Trophoblast cell (in vitro differentiated cells and primary cell): ENCODE results near the gene TTC39B.

Experiments used
- DNase-seq, 2 donors: peaks; one replicate each; pipeline ENCODE4 v3.0.0-alpha.2; 2016
- H2AFZ ChIP-seq: 2 replicates; pipeline ENCODE4 v1.6.1; 2013; ENCODE audit warnings: low read length, moderate library complexity, mild to moderate bottlenecking; ENCODE audit not compliant: insufficient read depth, poor library complexity
- H2AK5ac ChIP-seq: 2 replicates; pipeline ENCODE4 v1.6.1; 2013; ENCODE audit warnings: mild to moderate bottlenecking, low read length
- H2BK120ac ChIP-seq: 2 replicates; pipeline ENCODE4 v1.6.1; 2013; ENCODE audit warnings: low read length, mild to moderate bottlenecking, moderate library complexity; ENCODE audit not compliant: insufficient read depth, poor library complexity
- H2BK12ac ChIP-seq: 2 replicates; pipeline ENCODE4 v1.6.1; 2013; ENCODE audit warnings: mild to moderate bottlenecking, low read length, moderate library complexity
- H2BK5ac ChIP-seq: 2 replicates; pipeline ENCODE4 v1.6.1; 2013; ENCODE audit warnings: low read length, low read depth, moderate library complexity, mild to moderate bottlenecking; ENCODE audit not compliant: poor library complexity
- H3K14ac ChIP-seq: 2 replicates; pipeline ENCODE4 v1.6.1; 2013; ENCODE audit warnings: mild to moderate bottlenecking, low read length
- H3K18ac ChIP-seq: 2 replicates; pipeline ENCODE4 v1.6.1; 2013; ENCODE audit warnings: mild to moderate bottlenecking, low read length
- H3K23ac ChIP-seq: 2 replicates; pipeline ENCODE4 v1.6.1; 2013; ENCODE audit warnings: low read length
- H3K27ac ChIP-seq: 2 replicates; pipeline ENCODE4 v1.5.1; 2013; ENCODE audit warnings: low read depth, mild to moderate bottlenecking, inconsistent platforms, low read length, moderate library complexity
- H3K27me3 ChIP-seq: 2 replicates; pipeline ENCODE4 v1.6.1; 2013; ENCODE audit warnings: inconsistent platforms, mild to moderate bottlenecking, low read length, moderate library complexity; ENCODE audit not compliant: insufficient read depth
- H3K36me3 ChIP-seq, 2 experiments: 1 replicate in 1 of 2; 2 replicates in 1 of 2; pipeline ENCODE4 v1.6.1; 2013; ENCODE audit warnings: low read length in 2 of 2, mild to moderate bottlenecking in 2 of 2, moderate library complexity in 1 of 2; ENCODE audit not compliant: insufficient read depth in 2 of 2, control insufficient read depth in 1 of 2
- H3K4ac ChIP-seq: 2 replicates; pipeline ENCODE4 v1.6.1; 2013; ENCODE audit warnings: low read depth, mild to moderate bottlenecking, low read length, moderate library complexity
- H3K4me1 ChIP-seq, 2 experiments: 1 replicate in 1 of 2; 2 replicates in 1 of 2; pipeline ENCODE4 v1.6.1; 2013; ENCODE audit warnings: low read length in 2 of 2, mild to moderate bottlenecking in 2 of 2, moderate library complexity in 1 of 2; ENCODE audit not compliant: insufficient read depth in 2 of 2, control insufficient read depth in 1 of 2
- H3K4me2 ChIP-seq: 2 replicates; pipeline ENCODE4 v1.6.1; 2013; ENCODE audit warnings: inconsistent platforms, mild to moderate bottlenecking, low read length, moderate library complexity
- H3K4me3 ChIP-seq: 2 replicates; pipeline ENCODE4 v1.5.1; 2013; ENCODE audit warnings: mild to moderate bottlenecking, low read depth, low read length, inconsistent platforms
- H3K79me1 ChIP-seq: one replicate; pipeline ENCODE4 v1.6.1; 2013; ENCODE audit warnings: low read length
- H3K79me2 ChIP-seq: 2 replicates; pipeline ENCODE4 v1.6.1; 2013; ENCODE audit warnings: low read length, mild to moderate bottlenecking; ENCODE audit not compliant: control insufficient read depth, insufficient read depth, poor library complexity
- H3K9ac ChIP-seq: 2 replicates; pipeline ENCODE4 v1.6.1; 2013; ENCODE audit warnings: mild to moderate bottlenecking, low read length
- H3K9me3 ChIP-seq: 2 replicates; pipeline ENCODE4 v1.6.1; 2013; ENCODE audit warnings: low read depth, mild to moderate bottlenecking, control low read depth, inconsistent platforms, low read length; ENCODE audit not compliant: insufficient read depth
- H4K12ac ChIP-seq: 2 replicates; pipeline ENCODE4 v1.6.1; 2013; ENCODE audit warnings: low read depth, mild to moderate bottlenecking, low read length, moderate library complexity
- H4K8ac ChIP-seq: 2 replicates; pipeline ENCODE4 v1.6.1; 2013; ENCODE audit warnings: low read depth, mild to moderate bottlenecking, low read length, moderate library complexity
- H4K91ac ChIP-seq: one replicate; pipeline ENCODE4 v1.6.1; 2013; ENCODE audit warnings: low read depth, mild to moderate bottlenecking, low read length, moderate library complexity
- WGBS: extraction: QIAGEN DNeasy Blood & Tissue Kit; methylation state at CpG from one replicate; pipeline ENCODE4 v1.1.7; 2013; ENCODE audit warnings: missing lambda C conversion rate; ENCODE audit not compliant: insufficient read length, insufficient coverage; ENCODE audit errors: extremely low coverage; 5-methylcytosine and 5-hydroxymethylcytosine counted together

The TTC39B gene

DNA sequence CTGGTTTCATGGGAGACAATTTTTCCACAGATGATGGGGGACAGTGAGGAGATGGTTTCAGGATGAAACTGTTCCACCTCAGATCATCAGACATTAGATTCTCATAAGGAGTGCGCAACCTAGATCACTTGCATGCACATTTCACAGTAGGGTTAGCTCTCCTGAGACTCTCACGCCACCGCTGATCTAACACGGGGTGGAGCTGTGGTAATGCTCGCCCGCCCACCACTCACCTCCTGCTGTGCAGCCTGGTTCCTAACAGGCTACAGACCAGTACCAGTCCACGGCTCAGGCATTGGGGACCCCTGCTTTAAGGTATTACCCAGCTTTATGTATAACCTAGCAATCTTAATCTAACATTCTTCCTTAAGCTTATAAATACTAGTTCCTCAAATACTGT lies 35.6 kb downstream of the TTC39B start:
- no peak overlapping the region for H4K8ac ChIP-seq
- H3K4ac ChIP-seq: no peak overlapping the region
- H3K9me3 ChIP-seq: no peaks in the 10 kb centered on the region
- no peak overlapping the region for H3K4me3 ChIP-seq
- H3K79me1 ChIP-seq: no peaks in the 10 kb centered on the region
- no peak overlapping the region for H4K12ac ChIP-seq
- WGBS: no CpG with 5 or more reads among the region's 7 CpGs
- no peaks in the 10 kb centered on the region for H3K27me3 ChIP-seq
- no peak overlapping the region for H2BK120ac ChIP-seq
- no peak overlapping the region for H3K9ac ChIP-seq
- H3K23ac ChIP-seq: no peak overlapping the region
- no peak overlapping the region for H2BK12ac ChIP-seq
- no peak overlapping the region for H3K4me2 ChIP-seq
- no peak overlapping the region for H4K91ac ChIP-seq
- no peak overlapping the region for H2BK5ac ChIP-seq
- H2AK5ac ChIP-seq: no peak overlapping the region
- H3K36me3 ChIP-seq: no peaks in the 10 kb centered on the region
- no peak for DNase-seq
- H3K4me1 ChIP-seq: peaks cover 0 to 2% of the 10 kb centered on the region in 2 experiments
- H3K27ac ChIP-seq: no peak overlapping the region
- no peak overlapping the region for H3K14ac ChIP-seq
- H3K18ac ChIP-seq: no peak overlapping the region
- no peak overlapping the region for H2AFZ ChIP-seq
- no peaks in the 10 kb centered on the region for H3K79me2 ChIP-seq

DNA sequence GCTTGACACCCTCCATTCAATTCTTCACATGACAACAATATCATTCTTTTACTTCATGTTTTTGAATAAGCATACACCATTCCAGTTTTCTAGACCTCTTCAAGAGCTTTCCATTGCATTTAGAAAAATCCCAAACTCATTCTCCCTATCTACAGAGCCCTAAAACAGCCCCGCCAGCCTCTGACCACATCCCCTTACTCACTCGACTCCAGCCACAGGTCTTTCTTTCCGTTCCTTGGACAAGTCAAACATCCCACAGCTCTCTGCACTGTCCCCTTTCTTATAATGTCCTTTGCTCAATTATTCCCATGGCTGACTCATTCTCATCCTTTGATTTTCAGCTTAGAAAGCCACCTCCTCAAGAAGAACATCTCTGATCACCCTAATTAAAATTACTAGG lies 38.2 kb downstream of the TTC39B start:
- H2BK12ac ChIP-seq: no peak overlapping the region
- H2AK5ac ChIP-seq: no peak overlapping the region
- WGBS: no CpG with 5 or more reads among the region's 3 CpGs
- H3K9me3 ChIP-seq: no peaks in the 10 kb centered on the region
- no peak overlapping the region for H3K4me3 ChIP-seq
- H3K4me2 ChIP-seq: no peak overlapping the region
- H4K12ac ChIP-seq: no peak overlapping the region
- H4K91ac ChIP-seq: no peak overlapping the region
- H3K79me2 ChIP-seq: no peaks in the 10 kb centered on the region
- no peaks in the 10 kb centered on the region for H3K4me1 ChIP-seq
- H2AFZ ChIP-seq: no peak overlapping the region
- no peak for DNase-seq
- H3K27me3 ChIP-seq: no peaks in the 10 kb centered on the region
- no peak overlapping the region for H3K14ac ChIP-seq
- no peak overlapping the region for H3K18ac ChIP-seq
- H2BK120ac ChIP-seq: no peak overlapping the region
- H3K23ac ChIP-seq: no peak overlapping the region
- H3K4ac ChIP-seq: no peak overlapping the region
- no peak overlapping the region for H3K9ac ChIP-seq
- H4K8ac ChIP-seq: no peak overlapping the region
- no peaks in the 10 kb centered on the region for H3K79me1 ChIP-seq
- H2BK5ac ChIP-seq: no peak overlapping the region
- no peaks in the 10 kb centered on the region for H3K36me3 ChIP-seq
- H3K27ac ChIP-seq: no peak overlapping the region

GRCh38 chr9:15268317-15268716 lies 38.7 kb downstream of the TTC39B start:
- H3K79me2 ChIP-seq: no peaks in the 10 kb centered on the region
- no peak overlapping the region for H3K4me2 ChIP-seq

GRCh38 chr9:15264918-15265317 lies 42.1 kb downstream of the TTC39B start:
- Histone ChIP-seq H4K91ac (no peak overlapping the region), H3K4me3 (no peak overlapping the region), H3K36me3 (no peaks in the 10 kb centered on the region), H3K4me1 (no peaks in the 10 kb centered on the region), H3K27me3 (no peaks in the 10 kb centered on the region), H2AK5ac (no peak overlapping the region), H3K79me1 (no peaks in the 10 kb centered on the region), H4K12ac (no peak overlapping the region), H3K23ac (no peak overlapping the region), H2AFZ (no peak overlapping the region), H2BK12ac (no peak overlapping the region), H3K14ac (no peak overlapping the region), H3K4ac (no peak overlapping the region), H2BK120ac (no peak overlapping the region), H3K18ac (no peak overlapping the region), H2BK5ac (no peak overlapping the region), H3K27ac (no peak overlapping the region), H4K8ac (no peak overlapping the region), H3K9ac (no peak overlapping the region), H3K79me2 (no peaks in the 10 kb centered on the region), H3K4me2 (no peak overlapping the region), H3K9me3 (no peaks in the 10 kb centered on the region)
- DNase-seq: no peak
- WGBS: no CpG with 5 or more reads among the region's 1 CpG

More at GRCh38 chr9:15268317-15268716, 38.7 kb downstream of the TTC39B start:
- Histone ChIP-seq H4K12ac (no peak overlapping the region), H3K9ac (no peak overlapping the region), H3K27ac (no peak overlapping the region), H3K4ac (no peak overlapping the region), H2BK120ac (no peak overlapping the region), H3K36me3 (no peaks in the 10 kb centered on the region), H3K79me1 (no peaks in the 10 kb centered on the region), H2BK5ac (no peak overlapping the region), H2BK12ac (no peak overlapping the region), H2AFZ (no peak overlapping the region), H4K91ac (no peak overlapping the region), H3K14ac (no peak overlapping the region), H4K8ac (no peak overlapping the region), H3K4me1 (no peaks in the 10 kb centered on the region), H3K9me3 (no peaks in the 10 kb centered on the region), H3K23ac (no peak overlapping the region), H2AK5ac (no peak overlapping the region), H3K4me3 (no peak overlapping the region), H3K27me3 (no peaks in the 10 kb centered on the region), H3K18ac (no peak overlapping the region)
- no CpG with 5 or more reads among the region's 3 CpGs for WGBS
- DNase-seq: no peak
